GM19324 (cell line): ENCODE data around the gene CHCHD3.

Experiments
- ATAC-seq: cut with Tn5 transposase; IDR thresholded peaks from one replicate; pipeline ENCODE4 v1.9.1; 2021; ENCODE audit warnings: mild to moderate bottlenecking, moderate library complexity; ENCODE audit not compliant: unreplicated experiment, low FRiP score

Gene CHCHD3

DNA sequence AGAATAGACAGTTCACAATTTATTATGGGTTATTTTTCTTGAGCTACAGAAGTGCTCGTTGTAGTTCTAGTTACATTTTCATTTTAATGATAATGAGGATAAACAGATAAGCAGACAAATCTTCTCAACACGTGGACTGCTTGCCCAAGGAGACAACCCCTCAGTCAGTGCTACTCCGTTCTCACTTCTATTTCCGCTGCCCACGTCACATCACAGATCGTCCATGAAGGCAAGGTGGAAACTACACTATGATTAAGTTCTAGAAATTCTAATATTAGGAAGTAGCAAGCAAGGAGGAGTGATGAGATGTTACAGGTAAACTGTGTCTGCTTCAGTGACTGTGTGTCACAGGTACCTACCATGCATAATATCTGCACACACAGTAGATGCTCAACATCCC lies 210.5 kb downstream of the CHCHD3 start:
- ATAC-seq = no peak

DNA sequence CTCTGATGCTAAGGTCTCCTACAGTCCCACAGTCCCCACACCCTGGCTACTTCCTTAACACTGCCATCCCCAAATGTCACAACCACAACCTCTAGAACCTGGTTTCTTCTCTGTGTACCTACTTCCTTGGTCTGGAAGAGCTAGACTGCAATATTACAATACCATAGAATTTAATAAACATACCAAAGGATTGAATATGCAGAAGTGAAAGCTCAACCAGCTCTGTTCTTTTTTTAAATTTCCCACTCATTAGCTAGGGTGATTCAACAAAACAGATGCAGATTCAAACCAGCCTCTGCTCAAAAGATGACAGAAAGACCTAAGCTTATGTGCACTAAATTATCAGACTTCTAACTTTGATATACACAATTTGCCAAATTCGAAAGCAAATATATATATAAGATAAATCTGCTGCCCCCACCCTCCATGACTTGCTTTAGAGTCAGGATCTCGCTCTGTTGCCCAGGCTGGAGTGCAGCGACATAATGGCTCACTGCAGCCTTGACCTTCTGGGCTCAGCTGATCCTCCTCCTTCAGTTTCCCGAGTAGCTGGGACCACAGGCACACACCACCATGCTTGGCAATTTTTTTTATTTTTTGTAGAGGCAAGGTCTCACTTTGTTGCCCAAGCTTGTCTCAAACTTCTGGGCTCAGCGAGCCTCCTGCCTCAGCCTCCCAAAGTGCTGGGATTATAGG lies 212.6 kb downstream of the CHCHD3 start:
- ATAC-seq = no peak

DNA sequence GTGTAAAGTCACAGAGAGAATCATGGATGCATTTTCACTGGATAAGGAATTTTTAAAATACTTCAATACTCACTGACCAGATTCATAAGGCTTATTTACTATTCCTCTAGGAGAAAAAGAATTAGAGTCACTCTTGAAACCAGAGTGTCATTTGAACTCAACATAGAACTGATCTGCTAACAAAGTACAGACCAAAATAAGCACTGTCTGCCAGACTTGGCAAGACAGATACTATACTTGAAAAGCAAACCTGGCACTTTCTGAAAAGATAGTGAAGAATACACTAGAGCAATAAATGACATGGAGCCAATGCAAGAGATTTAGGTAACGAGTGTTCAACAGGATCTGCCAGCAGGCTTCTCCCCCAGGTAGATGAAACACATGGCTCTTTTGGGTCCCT lies 215.3 kb downstream of the CHCHD3 start:
- no peak for ATAC-seq

DNA sequence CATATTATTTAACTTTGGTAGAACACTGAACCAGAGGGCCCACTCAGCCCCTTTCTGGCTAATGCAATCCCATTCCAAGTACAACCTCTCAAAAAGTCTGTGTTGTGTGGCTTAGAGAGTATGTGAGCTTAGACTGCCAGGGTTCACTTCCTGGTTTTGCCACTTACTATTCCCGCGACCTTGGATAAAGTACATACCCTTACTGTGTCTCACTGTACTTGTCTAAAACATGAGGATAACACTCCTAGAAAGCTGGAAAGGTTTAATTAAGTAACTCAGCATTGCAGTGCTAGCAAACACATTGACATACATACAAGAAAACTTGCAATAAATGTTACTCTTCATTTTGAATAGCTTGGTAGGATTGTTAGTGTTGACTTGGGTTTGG lies 215.8 kb downstream of the CHCHD3 start:
- no peak for ATAC-seq

DNA sequence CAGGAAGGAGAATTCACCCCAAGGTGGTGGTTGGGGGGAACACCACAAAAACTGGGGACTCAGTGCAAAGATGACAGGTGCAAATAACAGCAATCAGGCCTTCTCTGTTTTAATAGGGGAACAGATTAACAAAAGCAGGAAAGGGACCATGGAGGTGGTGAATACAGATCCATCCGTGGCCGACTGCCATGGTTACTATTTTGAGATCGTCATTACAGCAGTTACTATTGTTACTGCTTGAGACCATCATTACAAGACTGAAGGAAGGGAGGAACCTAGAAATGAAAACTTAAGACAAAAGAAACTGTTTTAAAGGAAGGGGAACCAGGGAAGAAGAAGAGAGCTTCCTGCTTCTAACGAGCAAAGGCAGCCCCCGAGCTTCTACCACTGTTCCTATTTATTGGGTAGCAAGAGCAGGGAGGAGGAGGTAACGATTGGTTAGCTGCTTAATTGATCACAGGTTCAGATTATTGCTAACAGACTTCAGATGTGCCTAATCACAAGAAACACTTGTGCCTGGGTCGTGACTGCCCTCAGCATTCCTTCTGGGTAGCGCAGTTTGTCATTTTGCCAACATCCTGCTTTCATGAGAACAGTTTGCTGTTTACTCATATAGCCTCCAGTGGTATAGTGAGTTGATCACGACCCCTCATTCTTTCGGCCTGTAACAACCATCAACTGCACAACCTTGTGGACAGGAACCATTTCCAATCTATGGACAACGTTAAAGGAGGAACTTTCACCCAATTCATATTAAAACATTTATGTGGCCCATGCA lies 216.3 kb downstream of the CHCHD3 start:
- no peak for ATAC-seq

DNA sequence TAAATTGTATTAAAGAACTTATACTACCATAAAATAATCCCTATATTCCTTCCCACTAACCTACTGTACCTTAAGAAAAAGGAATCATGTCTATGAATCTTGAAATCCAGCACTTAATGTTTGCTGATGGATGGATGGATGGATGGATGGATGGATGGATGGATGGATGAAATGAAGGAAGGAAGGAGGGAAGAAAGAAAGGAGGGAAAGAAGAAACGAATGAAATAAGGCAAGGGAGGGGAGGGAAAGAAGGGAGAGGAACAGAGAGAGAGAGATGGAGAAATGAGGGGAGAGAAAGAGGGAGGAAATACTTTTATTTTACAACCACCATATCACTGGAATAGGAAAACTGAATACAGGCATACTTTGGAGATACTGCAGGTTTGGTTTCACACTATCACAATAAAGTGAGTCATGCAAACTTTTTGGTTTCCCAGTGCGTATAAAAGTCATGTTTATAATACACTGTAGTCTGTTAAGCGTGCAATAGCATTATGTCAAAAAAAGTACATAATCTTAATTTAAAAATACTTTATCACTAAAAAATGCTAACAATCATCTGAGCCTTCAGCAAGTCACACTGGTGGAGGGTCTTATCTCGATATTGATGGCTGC lies 219.8 kb downstream of the CHCHD3 start:
- no peak for ATAC-seq

DNA sequence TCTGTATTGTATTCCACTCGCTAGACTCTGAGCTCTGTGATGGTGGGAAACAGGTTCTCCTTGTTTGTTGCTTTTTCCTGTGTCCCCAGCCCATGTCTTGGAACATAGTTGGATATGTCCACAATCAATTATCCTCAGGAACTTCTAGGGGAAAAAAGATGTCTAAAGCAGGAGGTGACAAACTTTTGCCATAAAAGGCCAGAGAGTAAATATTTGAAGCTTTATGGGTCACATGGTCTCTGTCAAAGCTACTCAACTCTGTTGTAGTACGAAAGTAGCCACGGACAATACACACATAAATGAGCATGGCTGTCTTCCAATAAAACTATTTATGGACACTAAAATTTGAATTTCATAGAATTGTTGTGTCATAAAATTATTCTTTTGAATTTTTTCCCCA lies 220.5 kb downstream of the CHCHD3 start:
- ATAC-seq = no peak

DNA sequence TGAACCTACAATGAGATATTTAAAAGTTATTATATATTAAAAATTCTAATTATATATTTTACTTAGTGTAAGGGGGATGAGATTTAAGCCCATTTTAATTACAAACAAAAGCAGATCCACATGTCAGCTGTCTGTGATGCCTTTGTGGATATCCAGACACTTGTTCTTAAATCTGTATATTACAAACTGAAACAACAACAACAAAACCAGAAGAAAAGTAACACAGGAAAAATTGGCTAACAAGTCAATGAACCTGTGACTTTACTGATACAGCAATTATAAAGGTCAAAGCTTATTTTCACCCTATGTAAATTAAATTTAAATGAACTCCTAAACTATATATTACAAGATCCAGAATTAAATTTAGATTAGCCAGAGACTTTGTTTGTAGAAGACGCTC lies 222.7 kb downstream of the CHCHD3 start:
- no peak for ATAC-seq

DNA sequence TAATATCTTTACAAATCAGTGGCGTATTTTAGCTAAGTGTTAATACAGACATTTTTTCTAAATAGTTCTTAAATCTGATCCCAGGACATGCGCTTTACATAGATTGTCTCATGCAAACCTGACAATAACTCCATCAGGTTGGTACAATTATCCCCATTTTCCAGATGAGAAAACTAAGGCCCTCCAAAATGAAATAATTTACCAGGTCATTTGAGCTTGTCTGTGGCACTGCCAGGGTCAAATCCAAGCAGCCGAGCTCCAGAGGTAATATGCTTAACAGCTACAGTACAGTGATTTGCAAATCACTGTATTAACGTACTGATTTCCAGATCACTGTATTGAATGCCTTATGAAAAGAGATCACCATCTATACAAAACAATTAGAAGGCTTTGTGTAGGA lies 223.1 kb downstream of the CHCHD3 start:
- ATAC-seq = no peak

DNA sequence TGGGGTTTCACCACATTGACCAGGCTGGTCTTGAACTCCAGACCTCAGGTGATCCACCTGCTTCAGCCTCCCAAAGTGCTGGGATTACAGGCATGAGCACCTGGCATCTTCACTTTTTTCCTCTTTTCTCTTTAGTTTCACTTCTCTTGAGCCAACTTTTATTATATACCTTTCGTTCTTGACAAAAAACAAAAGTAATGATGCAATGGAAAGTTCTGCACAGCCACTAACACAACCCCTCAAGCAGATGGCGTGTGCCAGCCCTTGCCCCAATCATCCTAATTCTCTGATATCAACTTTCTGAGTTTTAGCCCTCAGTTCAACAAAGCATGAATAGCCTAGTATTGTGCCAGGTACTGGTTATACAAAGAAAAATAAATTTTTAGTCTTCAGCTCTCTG lies 223.6 kb downstream of the CHCHD3 start:
- no peak for ATAC-seq

DNA sequence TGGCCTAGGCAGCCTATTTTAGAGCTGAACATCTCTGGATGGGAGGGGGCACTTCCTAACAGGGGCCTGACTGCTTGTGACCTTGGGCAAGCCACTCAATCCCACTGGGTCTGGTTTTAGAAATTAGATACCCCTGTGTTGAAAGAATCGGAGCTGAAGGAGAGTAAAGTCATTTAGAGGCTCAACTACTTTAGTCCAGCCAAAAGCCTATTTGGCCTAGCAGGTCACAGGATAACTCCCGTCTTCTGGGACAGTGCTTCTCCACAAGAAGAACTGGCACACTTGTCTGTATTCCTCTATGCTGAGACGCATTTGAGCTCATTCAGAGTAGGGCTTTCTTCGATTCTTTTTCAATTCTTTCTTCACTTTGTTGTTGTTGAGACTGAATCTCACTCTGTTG lies 224.2 kb downstream of the CHCHD3 start:
- ATAC-seq = no peak

DNA sequence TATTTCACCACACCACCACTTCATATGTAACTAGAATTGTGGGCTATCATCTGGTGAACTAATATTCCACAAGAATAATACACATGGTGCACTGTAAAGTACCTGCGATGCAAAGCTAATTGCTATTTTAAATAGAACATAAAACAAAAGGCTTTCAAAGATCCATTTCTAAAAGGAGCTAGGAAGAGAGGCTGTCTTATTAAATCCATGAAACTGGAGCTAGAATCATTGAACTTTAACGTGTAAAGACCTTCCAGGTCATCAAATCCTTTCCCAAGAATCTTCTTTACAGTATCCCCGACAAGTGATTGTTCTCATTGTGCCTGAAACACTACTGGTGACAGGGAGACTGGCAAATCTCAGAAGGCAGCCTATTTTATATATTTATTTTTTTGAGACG lies 224.9 kb downstream of the CHCHD3 start:
- ATAC-seq = no peak

DNA sequence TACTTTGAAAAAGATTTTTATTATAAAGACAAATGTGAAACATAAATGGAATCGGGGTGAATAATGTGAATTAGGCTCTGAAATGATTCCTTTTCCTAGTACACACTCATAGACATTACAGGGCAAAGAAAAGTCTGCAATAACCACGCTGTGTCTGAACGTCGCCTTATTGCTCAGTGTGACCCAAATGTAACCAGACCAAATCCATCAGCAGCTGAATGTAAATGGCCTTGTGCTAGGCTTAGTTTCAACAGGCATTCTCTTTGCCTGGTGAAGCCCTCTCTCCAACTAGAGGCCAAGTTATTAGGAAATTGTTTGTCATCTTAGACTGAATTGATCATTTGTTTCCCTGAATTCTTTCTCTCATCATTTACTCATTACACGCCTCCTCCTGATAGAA lies 225.5 kb downstream of the CHCHD3 start:
- ATAC-seq = no peak

DNA sequence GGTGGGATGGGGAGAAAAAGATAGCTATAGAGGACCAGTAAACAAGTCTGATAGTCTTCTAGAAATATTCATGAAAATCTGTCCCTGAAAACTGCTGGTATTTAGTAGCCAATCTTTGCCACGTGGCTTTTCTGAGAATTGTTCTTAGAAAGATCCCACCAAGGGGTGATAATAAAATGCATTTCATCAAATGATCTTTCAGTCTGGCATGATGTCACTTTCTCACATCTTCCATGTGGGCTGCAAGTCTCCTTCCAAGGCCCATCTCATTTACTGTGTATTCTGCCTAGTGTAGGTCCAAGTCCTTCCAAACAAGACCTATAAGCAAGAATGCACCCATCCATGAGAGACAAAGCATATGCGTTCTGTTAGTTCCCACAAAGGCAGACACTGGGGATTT lies 226.0 kb downstream of the CHCHD3 start:
- ATAC-seq = no peak

DNA sequence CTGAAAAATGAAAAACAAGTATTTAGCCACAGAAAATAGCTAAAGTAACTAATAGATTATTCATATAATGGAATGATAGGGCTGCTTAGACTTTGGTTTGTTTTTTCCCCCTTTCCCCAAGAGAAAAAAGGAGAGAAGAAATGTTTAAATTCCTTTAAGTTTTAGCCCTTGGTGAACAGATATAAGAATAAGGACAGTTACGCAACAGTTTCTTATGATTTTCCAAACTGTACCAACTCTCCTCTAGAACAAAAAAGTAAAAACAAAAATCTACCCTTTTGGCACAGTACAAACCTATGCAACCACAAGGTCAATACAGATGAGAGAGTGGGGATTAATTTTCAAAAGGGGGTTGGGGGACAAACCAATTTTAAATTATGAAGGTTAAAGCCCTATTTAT lies 227.7 kb downstream of the CHCHD3 start:
- ATAC-seq = no peak

DNA sequence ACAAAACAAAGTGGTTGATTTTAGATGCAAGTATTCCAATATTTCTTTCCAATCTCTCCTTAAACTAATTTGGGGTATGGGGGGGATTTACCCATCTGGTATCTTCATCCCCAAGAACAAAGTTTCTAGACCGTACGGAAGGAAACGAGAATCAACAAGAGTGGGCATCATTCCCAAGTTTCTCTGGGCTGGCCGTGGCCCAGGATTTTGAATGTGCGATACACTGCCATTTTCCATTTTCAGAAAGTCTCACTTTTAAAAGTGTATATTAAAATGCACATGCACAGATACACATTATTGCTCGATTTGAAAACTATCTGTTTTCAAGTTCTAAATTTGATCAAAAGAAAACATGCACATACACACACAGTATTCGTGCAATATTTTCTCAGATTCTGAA lies 234.5 kb downstream of the CHCHD3 start:
- no peak for ATAC-seq

DNA sequence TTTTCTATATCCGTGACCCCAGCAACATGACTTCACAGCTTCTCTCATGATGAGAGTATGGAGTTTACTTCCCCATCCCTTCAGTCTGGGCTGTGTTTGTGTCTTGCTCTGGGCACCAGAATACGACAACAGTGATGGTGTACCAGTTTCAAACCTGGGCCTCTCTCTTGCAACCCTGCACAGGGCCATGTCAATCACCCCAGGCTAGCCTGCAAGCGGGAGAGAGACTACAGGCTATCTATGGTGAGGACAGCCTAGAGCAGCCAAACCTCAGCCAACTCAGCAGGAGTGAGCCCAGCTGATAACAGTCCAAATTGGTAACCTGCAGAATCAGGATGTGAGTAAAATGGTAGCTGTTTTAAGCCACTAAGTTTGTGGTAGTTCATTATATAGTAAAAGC lies 235.8 kb downstream of the CHCHD3 start:
- no peak for ATAC-seq

DNA sequence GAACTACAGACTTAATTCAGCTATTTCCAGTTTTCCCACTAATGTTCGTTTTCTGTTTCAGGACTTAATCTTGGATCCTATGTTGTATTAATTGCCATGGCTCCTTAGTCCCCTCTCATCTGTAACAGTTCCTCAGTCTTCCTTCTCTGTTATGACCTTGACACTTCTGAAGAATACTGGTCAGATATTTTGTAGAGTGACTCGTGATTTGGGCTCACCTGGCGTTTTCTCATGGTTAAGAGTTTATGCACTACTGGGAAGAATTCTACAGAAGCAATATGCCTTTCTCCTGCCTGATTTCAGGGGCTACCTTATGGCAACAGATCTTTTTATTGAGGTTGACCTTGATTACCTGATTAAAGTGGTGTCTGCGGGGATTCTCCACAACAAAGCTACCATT lies 239.4 kb downstream of the CHCHD3 start:
- ATAC-seq = no peak

DNA sequence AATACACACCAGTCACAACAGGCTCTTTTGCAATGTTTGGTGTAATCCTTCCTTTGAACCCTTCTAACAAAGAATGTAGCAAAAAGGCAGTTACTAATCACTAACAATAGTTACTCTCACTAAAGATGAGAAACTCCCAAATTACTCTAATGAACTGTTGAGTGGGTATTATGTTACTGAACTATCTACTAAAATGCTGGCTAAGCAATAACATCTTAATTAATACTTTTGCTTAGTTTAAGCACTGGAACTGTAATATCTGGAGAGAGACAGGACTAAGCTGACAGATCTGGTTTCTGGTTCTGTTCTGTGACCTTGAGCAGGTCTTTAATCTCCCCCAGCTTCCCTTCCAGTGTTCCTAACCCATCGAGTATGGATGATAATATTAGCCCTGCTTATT lies 241.7 kb downstream of the CHCHD3 start:
- ATAC-seq = no peak

DNA sequence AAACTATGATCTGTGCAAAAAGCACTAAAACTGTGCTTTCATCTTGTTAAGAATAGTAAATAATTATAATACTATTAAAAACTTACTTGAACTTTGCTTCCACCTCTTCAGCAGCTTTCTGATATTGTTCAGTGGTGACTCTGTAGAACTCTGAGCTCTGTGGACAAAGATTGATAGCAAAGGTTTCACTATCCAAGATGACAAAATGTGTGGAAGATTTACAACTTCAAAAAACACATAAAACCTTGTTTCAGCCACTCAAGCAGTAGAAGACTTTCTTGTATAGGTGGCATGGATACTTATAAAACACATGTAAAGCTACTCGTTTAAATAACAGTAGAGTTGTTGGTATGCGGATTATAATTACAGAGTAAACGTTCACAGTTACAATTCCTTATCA lies 243.6 kb downstream of the CHCHD3 start:
- ATAC-seq = no peak

DNA sequence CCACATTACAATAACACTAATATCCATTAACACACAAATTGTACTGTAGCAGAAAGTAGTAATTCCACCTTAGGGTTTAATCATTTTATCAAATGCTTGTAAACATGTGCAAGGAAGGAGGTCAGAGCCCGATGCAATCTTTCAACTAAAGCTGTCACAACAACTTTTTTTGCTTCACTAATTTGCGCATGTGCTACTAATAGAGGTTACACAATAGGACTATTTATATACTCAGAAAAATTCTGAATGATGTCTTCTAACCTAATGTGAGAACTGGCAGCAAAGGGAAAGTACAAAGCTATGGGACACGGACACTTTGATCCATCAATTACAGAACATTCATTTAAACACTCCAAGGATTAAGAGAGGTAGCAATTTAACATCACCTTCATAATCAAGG lies 244.4 kb downstream of the CHCHD3 start:
- ATAC-seq = no peak

DNA sequence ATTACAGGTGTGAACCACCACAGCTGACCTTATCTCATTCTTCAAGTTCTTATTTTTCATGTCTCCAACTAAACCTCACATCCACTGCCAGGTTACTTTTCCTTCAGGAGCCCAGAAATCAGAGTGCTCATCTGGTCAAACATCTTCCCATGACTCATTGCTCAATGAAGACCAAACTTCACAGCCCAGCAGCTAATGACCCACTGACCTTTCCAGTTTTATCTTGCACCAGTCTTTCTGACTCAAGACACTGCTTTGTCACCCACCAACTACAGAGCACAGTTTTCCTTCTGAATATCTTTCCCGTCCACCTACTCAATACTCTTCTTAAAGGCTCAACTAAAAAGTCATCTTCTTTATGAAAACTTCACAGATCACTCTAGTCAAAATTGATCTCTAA lies 245.1 kb downstream of the CHCHD3 start:
- no peak for ATAC-seq
